H9 (cell line): ENCODE results near the gene MAML3. TPM values are rescaled to one million over a fixed set of nuclear protein-coding genes. Genes with fewer than 3 reads are reported as not detected.

Experiments
- DNase-seq: peaks from one replicate; pipeline ENCODE4 v3.0.0-alpha.2; 2017
- H2AFZ ChIP-seq: one replicate; pipeline ENCODE4 v1.6.1; 2013; ENCODE audit warnings: mild to moderate bottlenecking, low read length, control low read depth, moderate library complexity
- H2AK5ac ChIP-seq: 2 replicates; pipeline ENCODE4 v1.6.1; 2013; ENCODE audit warnings: low read length, control low read depth, mixed read lengths; ENCODE audit not compliant: insufficient read length
- H2BK120ac ChIP-seq: one replicate; pipeline ENCODE4 v1.6.1; 2013; ENCODE audit warnings: low read depth, mild to moderate bottlenecking, low read length, control low read depth, inconsistent platforms; ENCODE audit not compliant: poor library complexity, severe bottlenecking
- H2BK12ac ChIP-seq: 2 replicates; pipeline ENCODE4 v1.6.1; 2013; ENCODE audit warnings: low read length, control low read depth, mixed read lengths, low read depth; ENCODE audit not compliant: insufficient read length
- H2BK15ac ChIP-seq: 2 replicates; pipeline ENCODE4 v1.6.1; 2013; ENCODE audit warnings: low read depth, low read length, control low read depth
- H2BK20ac ChIP-seq: one replicate; pipeline ENCODE4 v1.6.1; 2013; ENCODE audit warnings: low read depth, mild to moderate bottlenecking, low read length, control low read depth, inconsistent platforms; ENCODE audit not compliant: poor library complexity, severe bottlenecking
- H2BK5ac ChIP-seq: 2 replicates; pipeline ENCODE4 v1.6.1; 2013; ENCODE audit warnings: low read length, control low read depth, mixed read lengths; ENCODE audit not compliant: insufficient read length
- H3K14ac ChIP-seq: 2 replicates; pipeline ENCODE4 v1.6.1; 2013; ENCODE audit warnings: low read length, control low read depth; ENCODE audit not compliant: insufficient read depth
- H3K18ac ChIP-seq: 2 replicates; pipeline ENCODE4 v1.6.1; 2013; ENCODE audit warnings: low read depth, mild to moderate bottlenecking, mixed read lengths, low read length, control low read depth; ENCODE audit not compliant: insufficient read length
- H3K23ac ChIP-seq: 2 replicates; pipeline ENCODE4 v1.6.1; 2013; ENCODE audit warnings: low read length, control low read depth, mixed read lengths, low read depth; ENCODE audit not compliant: insufficient read length
- H3K23me2 ChIP-seq: 2 replicates; pipeline ENCODE4 v1.6.1; 2013; ENCODE audit warnings: low read depth, mild to moderate bottlenecking, mixed read lengths, low read length, control low read depth; ENCODE audit not compliant: insufficient read length, poor library complexity, severe bottlenecking
- H3K27ac ChIP-seq: 2 replicates; pipeline ENCODE4 v1.5.1; 2013; ENCODE audit warnings: low read length, control low read depth, mixed read lengths, low read depth; ENCODE audit not compliant: insufficient read length
- H3K27me3 ChIP-seq: 2 replicates; pipeline ENCODE4 v1.6.1; 2013; ENCODE audit warnings: low read length, control low read depth, inconsistent platforms; ENCODE audit not compliant: insufficient read depth
- H3K4ac ChIP-seq: 2 replicates; pipeline ENCODE4 v1.6.1; 2013; ENCODE audit warnings: low read depth, mild to moderate bottlenecking, control low read depth, inconsistent platforms, low read length, moderate library complexity
- H3K4me1 ChIP-seq: 2 replicates; pipeline ENCODE4 v1.6.1; 2013; ENCODE audit warnings: low read length, control low read depth, inconsistent platforms; ENCODE audit not compliant: insufficient read depth
- H3K4me2 ChIP-seq: 2 replicates; pipeline ENCODE4 v1.6.1; 2013; ENCODE audit warnings: low read length, control low read depth, mixed read lengths; ENCODE audit not compliant: insufficient read length, insufficient read depth
- H3K56ac ChIP-seq: 2 replicates; pipeline ENCODE4 v1.6.1; 2013; ENCODE audit warnings: low read depth, mild to moderate bottlenecking, mixed read lengths, low read length, control low read depth; ENCODE audit not compliant: insufficient read length
- H3K79me1 ChIP-seq: 2 replicates; pipeline ENCODE4 v1.6.1; 2013; ENCODE audit warnings: low read depth, mild to moderate bottlenecking, moderate library complexity, low read length, control low read depth, inconsistent platforms; ENCODE audit not compliant: insufficient read depth, poor library complexity, severe bottlenecking
- H3K79me2 ChIP-seq: 2 replicates; pipeline ENCODE4 v1.6.1; 2013; ENCODE audit warnings: low read length, control low read depth, inconsistent platforms; ENCODE audit not compliant: insufficient read depth
- H3K9ac ChIP-seq: 2 replicates; pipeline ENCODE4 v1.6.1; 2013; ENCODE audit warnings: low read length, control low read depth, mixed read lengths; ENCODE audit not compliant: insufficient read length; ENCODE audit errors: extremely low read depth
- H3K9me3 ChIP-seq: one replicate; pipeline ENCODE4 v1.6.1; 2013; ENCODE audit warnings: low read depth, low read length, inconsistent platforms; ENCODE audit not compliant: control insufficient read depth
- H3T11ph ChIP-seq: one replicate; pipeline ENCODE4 v1.6.1; 2013; ENCODE audit warnings: mild to moderate bottlenecking, low read length, control low read depth, inconsistent platforms
- H4K20me1 ChIP-seq: one replicate; pipeline ENCODE4 v1.6.1; 2013; ENCODE audit not compliant: control insufficient read depth, insufficient read length, insufficient read depth
- H4K5ac ChIP-seq: 2 replicates; pipeline ENCODE4 v1.6.1; 2013; ENCODE audit warnings: low read depth, mild to moderate bottlenecking, mixed read lengths, low read length, control low read depth; ENCODE audit not compliant: insufficient read length
- H4K8ac ChIP-seq: replicated peaks from 2 replicates; pipeline ENCODE4 v1.6.1; 2013; ENCODE audit warnings: low read length, control low read depth, mixed read lengths, low read depth; ENCODE audit not compliant: insufficient read length
- H4K91ac ChIP-seq: 2 replicates; pipeline ENCODE4 v1.6.1; 2013; ENCODE audit warnings: low read depth, mild to moderate bottlenecking, moderate library complexity, mixed read lengths, low read length, control low read depth; ENCODE audit not compliant: insufficient read length
- H3K27ac Mint-ChIP-seq, 3 experiments: 2 replicates in 2 of 3; 3 replicates in 1 of 3; pipeline ENCODE4 v1.8.0; 2020 to 2021; ENCODE audit warnings: mixed read lengths in 3 of 3, mild to moderate bottlenecking in 1 of 3, moderate library complexity in 1 of 3
- H3K27me3 Mint-ChIP-seq: 2 replicates; pipeline ENCODE4 v1.8.0; 2021; ENCODE audit warnings: low read depth, mild to moderate bottlenecking, moderate library complexity, mixed read lengths
- H3K36me3 Mint-ChIP-seq, 3 experiments: 2 replicates in 2 of 3; 3 replicates in 1 of 3; pipeline ENCODE4 v1.8.0; 2020 to 2021; ENCODE audit warnings: low read depth in 3 of 3, mixed read lengths in 3 of 3; ENCODE audit not compliant: insufficient read depth in 1 of 3
- H3K4me1 Mint-ChIP-seq, 2 experiments: 2 replicates each; pipeline ENCODE4 v1.8.0; 2020; ENCODE audit warnings: mixed read lengths in 2 of 2
- H3K4me3 Mint-ChIP-seq, 2 experiments: 2 replicates in 1 of 2; 3 replicates in 1 of 2; pipeline ENCODE4 v1.8.0; 2020 to 2021; ENCODE audit warnings: mild to moderate bottlenecking in 2 of 2, mixed read lengths in 2 of 2, moderate library complexity in 1 of 2
- H3K9me3 Mint-ChIP-seq, 2 experiments: 2 replicates in 1 of 2; 3 replicates in 1 of 2; pipeline ENCODE4 v1.8.0; 2020; ENCODE audit warnings: mild to moderate bottlenecking in 2 of 2, mixed read lengths in 2 of 2, moderate library complexity in 1 of 2
- WGBS: extraction: QIAGEN DNeasy Blood & Tissue Kit; methylation state at CpG from one replicate; pipeline ENCODE4 v1.1.7; 2013; ENCODE audit warnings: missing lambda C conversion rate, low lambda C conversion rate, mixed read lengths; ENCODE audit not compliant: insufficient read length; ENCODE audit errors: extremely low coverage; 5-methylcytosine and 5-hydroxymethylcytosine counted together
- total RNA-seq: library from RNA; stranded (reverse); gene quantifications from 2 replicates; pipeline ENCODE4 v1.2.1, GENCODE V29; 2021
- TF ChIP-seq, protein P1 (sequence below): fragments of 200-600 bp; sonication (generic); conservative IDR thresholded peaks from 3 replicates; pipeline ENCODE4 v1.8.0; 2021; ENCODE audit warnings: antibody characterized with exemption, mild to moderate bottlenecking

MAML3 gene
- total RNA-seq, 1 experiment from 2014 or later = 3.9 TPM

GRCh38 chr4:139965789-139966188 lies 188.2 kb downstream of the MAML3 start:
- Histone ChIP-seq H3K27me3 (peaks cover 12% of the 10 kb centered on the region; the same call in 1 of the 2 replicates), H3K18ac (no peak overlapping the region), H2BK5ac (no peak overlapping the region), H3K56ac (no peak overlapping the region), H3K79me2 (no peaks in the 10 kb centered on the region), H3T11ph (no peak overlapping the region), H4K5ac (no peak overlapping the region), H3K4ac (no peak overlapping the region), H2BK20ac (no peak overlapping the region), H2AFZ (no peak overlapping the region), H2BK120ac (no peak overlapping the region), H3K4me2 (no peak overlapping the region), H4K91ac (no peak overlapping the region), H4K20me1 (no peaks in the 10 kb centered on the region), H3K23me2 (no peaks in the 10 kb centered on the region), H2BK12ac (no peak overlapping the region), H3K14ac (no peak overlapping the region), H4K8ac (no peak overlapping the region), H3K27ac (no peak overlapping the region), H2AK5ac (no peak overlapping the region), H3K9me3 (no peaks in the 10 kb centered on the region), H2BK15ac (no peak overlapping the region), H3K4me1 (no peaks in the 10 kb centered on the region), H3K23ac (no peak overlapping the region), H3K79me1 (no peaks in the 10 kb centered on the region), H3K9ac (no peak overlapping the region)
- no peaks in the 10 kb centered on the region for H3K36me3 Mint-ChIP-seq
- DNase-seq = no peak
- H3K27ac Mint-ChIP-seq = no peak overlapping the region
- H3K4me3 Mint-ChIP-seq = no peak overlapping the region
- H3K4me1 Mint-ChIP-seq = peaks cover 0 to 8% of the 10 kb centered on the region in 2 experiments; a peak in 2 of 4 replicates
- TF ChIP-seq, protein P1, sequence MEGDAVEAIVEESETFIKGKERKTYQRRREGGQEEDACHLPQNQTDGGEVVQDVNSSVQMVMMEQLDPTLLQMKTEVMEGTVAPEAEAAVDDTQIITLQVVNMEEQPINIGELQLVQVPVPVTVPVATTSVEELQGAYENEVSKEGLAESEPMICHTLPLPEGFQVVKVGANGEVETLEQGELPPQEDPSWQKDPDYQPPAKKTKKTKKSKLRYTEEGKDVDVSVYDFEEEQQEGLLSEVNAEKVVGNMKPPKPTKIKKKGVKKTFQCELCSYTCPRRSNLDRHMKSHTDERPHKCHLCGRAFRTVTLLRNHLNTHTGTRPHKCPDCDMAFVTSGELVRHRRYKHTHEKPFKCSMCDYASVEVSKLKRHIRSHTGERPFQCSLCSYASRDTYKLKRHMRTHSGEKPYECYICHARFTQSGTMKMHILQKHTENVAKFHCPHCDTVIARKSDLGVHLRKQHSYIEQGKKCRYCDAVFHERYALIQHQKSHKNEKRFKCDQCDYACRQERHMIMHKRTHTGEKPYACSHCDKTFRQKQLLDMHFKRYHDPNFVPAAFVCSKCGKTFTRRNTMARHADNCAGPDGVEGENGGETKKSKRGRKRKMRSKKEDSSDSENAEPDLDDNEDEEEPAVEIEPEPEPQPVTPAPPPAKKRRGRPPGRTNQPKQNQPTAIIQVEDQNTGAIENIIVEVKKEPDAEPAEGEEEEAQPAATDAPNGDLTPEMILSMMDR = no peak
- peaks cover 9% of the 10 kb centered on the region for H3K27me3 Mint-ChIP-seq
- H3K9me3 Mint-ChIP-seq = no peaks in the 10 kb centered on the region
- no CpG with 5 or more reads among the region's 1 CpG for WGBS
